Activated T-cell treated with anti-CD3 and anti-CD28 coated beads, Interleukin-2, amount 50 U/mL, for 24 hours (primary cell): Measurements from ENCODE around the gene FOXE3.

Experiments used
- DNase-seq: peaks from one replicate; pipeline ENCODE4 v3.0.0-alpha.2; 2020
- H3K27ac Mint-ChIP-seq: 2 replicates; pipeline ENCODE4 v1.8.0; 2020; ENCODE audit warnings: mild to moderate bottlenecking, mixed read lengths
- H3K27me3 Mint-ChIP-seq: 2 replicates; pipeline ENCODE4 v1.8.0; 2020; ENCODE audit warnings: mixed read lengths
- H3K36me3 Mint-ChIP-seq: 2 replicates; pipeline ENCODE4 v1.8.0; 2020; ENCODE audit warnings: low read depth, mixed read lengths
- H3K4me1 Mint-ChIP-seq: 2 replicates; pipeline ENCODE4 v1.8.0; 2020; ENCODE audit warnings: low read depth, mixed read lengths
- H3K4me3 Mint-ChIP-seq: 2 replicates; pipeline ENCODE4 v1.8.0; 2020; ENCODE audit warnings: mild to moderate bottlenecking, moderate library complexity, mixed read lengths
- H3K9me3 Mint-ChIP-seq: 2 replicates; pipeline ENCODE4 v1.8.0; 2020; ENCODE audit warnings: mixed read lengths

Gene FOXE3

GRCh38 chr1:47395433-47395832 lies 20.7 kb upstream of the FOXE3 start:
- Mint-ChIP-seq H3K9me3 (no peaks in the 10 kb centered on the region), H3K36me3 (no peaks in the 10 kb centered on the region), H3K27ac (no peak overlapping the region), H3K27me3 (peaks cover 23% of the 10 kb centered on the region), H3K4me3 (no peak overlapping the region), H3K4me1 (no peaks in the 10 kb centered on the region)
- no peak for DNase-seq

GRCh38 chr1:47396671-47397196 lies 19.4 kb upstream of the FOXE3 start:
- DNase-seq = no peak
- peaks cover 32% of the 10 kb centered on the region for H3K27me3 Mint-ChIP-seq
- no peak overlapping the region for H3K4me3 Mint-ChIP-seq
- no peaks in the 10 kb centered on the region for H3K36me3 Mint-ChIP-seq
- H3K27ac Mint-ChIP-seq = no peak overlapping the region
- H3K9me3 Mint-ChIP-seq = no peaks in the 10 kb centered on the region
- no peaks in the 10 kb centered on the region for H3K4me1 Mint-ChIP-seq

- H3K9me3 Mint-ChIP-seq = no peaks in the 10 kb centered on the region
- no peak overlapping the region for H3K4me3 Mint-ChIP-seq
- DNase-seq = no peak
- H3K27me3 Mint-ChIP-seq = peaks cover 37% of the 10 kb centered on the region
- no peaks in the 10 kb centered on the region for H3K4me1 Mint-ChIP-seq
- no peaks in the 10 kb centered on the region for H3K36me3 Mint-ChIP-seq
- no peak overlapping the region for H3K27ac Mint-ChIP-seq
These were observed 16.8 kb upstream of the FOXE3 start for GRCh38 chr1:47399138-47399845.

- no peaks in the 10 kb centered on the region for H3K4me1 Mint-ChIP-seq
- H3K9me3 Mint-ChIP-seq = no peaks in the 10 kb centered on the region
- H3K4me3 Mint-ChIP-seq = no peak overlapping the region
- no peak for DNase-seq
- no peaks in the 10 kb centered on the region for H3K36me3 Mint-ChIP-seq
- H3K27me3 Mint-ChIP-seq = peaks cover 37% of the 10 kb centered on the region
- H3K27ac Mint-ChIP-seq = no peak overlapping the region
These were observed 16.3 kb upstream of the FOXE3 start for GRCh38 chr1:47399846-47400155.

GRCh38 chr1:47401761-47402160 lies 14.3 kb upstream of the FOXE3 start:
- no peak overlapping the region for H3K27ac Mint-ChIP-seq
- no peaks in the 10 kb centered on the region for H3K9me3 Mint-ChIP-seq
- peaks cover 38% of the 10 kb centered on the region for H3K27me3 Mint-ChIP-seq
- H3K36me3 Mint-ChIP-seq = no peaks in the 10 kb centered on the region
- H3K4me1 Mint-ChIP-seq = no peaks in the 10 kb centered on the region
- no peak overlapping the region for H3K4me3 Mint-ChIP-seq
- no peak for DNase-seq

- Mint-ChIP-seq H3K9me3 (no peaks in the 10 kb centered on the region), H3K27me3 (peaks cover 33% of the 10 kb centered on the region), H3K4me3 (no peak overlapping the region), H3K36me3 (no peaks in the 10 kb centered on the region), H3K27ac (no peak overlapping the region), H3K4me1 (no peaks in the 10 kb centered on the region)
- no peak for DNase-seq
These were observed 13.5 kb upstream of the FOXE3 start for GRCh38 chr1:47402591-47402990.

GRCh38 chr1:47403321-47403910 lies 12.7 kb upstream of the FOXE3 start:
- no peaks in the 10 kb centered on the region for H3K4me1 Mint-ChIP-seq

GRCh38 chr1:47405697-47406096 lies 10.4 kb upstream of the FOXE3 start:
- Mint-ChIP-seq H3K9me3 (no peaks in the 10 kb centered on the region), H3K36me3 (no peaks in the 10 kb centered on the region), H3K4me1 (no peaks in the 10 kb centered on the region), H3K27ac (no peak overlapping the region), H3K27me3 (peaks cover 26% of the 10 kb centered on the region), H3K4me3 (no peak overlapping the region)
- no peak for DNase-seq

More at GRCh38 chr1:47403321-47403910, 12.7 kb upstream of the FOXE3 start:
- no peak overlapping the region for H3K27ac Mint-ChIP-seq
- no peak overlapping the region for H3K4me3 Mint-ChIP-seq
- no peak for DNase-seq
- no peaks in the 10 kb centered on the region for H3K9me3 Mint-ChIP-seq
- peaks cover 31% of the 10 kb centered on the region for H3K27me3 Mint-ChIP-seq
- no peaks in the 10 kb centered on the region for H3K36me3 Mint-ChIP-seq

- peaks cover 16% of the 10 kb centered on the region for H3K27me3 Mint-ChIP-seq
- H3K9me3 Mint-ChIP-seq = no peaks in the 10 kb centered on the region
- no peak overlapping the region for H3K27ac Mint-ChIP-seq
- DNase-seq = no peak
- no peaks in the 10 kb centered on the region for H3K36me3 Mint-ChIP-seq
- no peaks in the 10 kb centered on the region for H3K4me1 Mint-ChIP-seq
- H3K4me3 Mint-ChIP-seq = no peak overlapping the region
These were observed 9.1 kb upstream of the FOXE3 start for GRCh38 chr1:47406966-47407365.

GRCh38 chr1:47407481-47407880 lies 8.6 kb upstream of the FOXE3 start:
- Mint-ChIP-seq H3K27me3 (peaks cover 16% of the 10 kb centered on the region), H3K27ac (no peak overlapping the region), H3K36me3 (no peaks in the 10 kb centered on the region), H3K4me1 (no peaks in the 10 kb centered on the region), H3K4me3 (no peak overlapping the region), H3K9me3 (no peaks in the 10 kb centered on the region)
- DNase-seq = no peak

GRCh38 chr1:47409311-47410067 lies 6.6 kb upstream of the FOXE3 start:
- Mint-ChIP-seq H3K27ac (no peak overlapping the region), H3K4me1 (no peaks in the 10 kb centered on the region), H3K27me3 (peaks cover 22% of the 10 kb centered on the region)

GRCh38 chr1:47410068-47410455 lies 6.0 kb upstream of the FOXE3 start:
- Mint-ChIP-seq H3K36me3 (no peaks in the 10 kb centered on the region), H3K27ac (no peak overlapping the region), H3K27me3 (peaks cover 26% of the 10 kb centered on the region), H3K4me1 (no peaks in the 10 kb centered on the region), H3K9me3 (no peaks in the 10 kb centered on the region), H3K4me3 (no peak overlapping the region)
- DNase-seq = no peak

More at GRCh38 chr1:47409311-47410067, 6.6 kb upstream of the FOXE3 start:
- Mint-ChIP-seq H3K4me3 (no peak overlapping the region), H3K9me3 (no peaks in the 10 kb centered on the region), H3K36me3 (no peaks in the 10 kb centered on the region)
- DNase-seq = no peak

GRCh38 chr1:47411436-47411835 lies 4.6 kb upstream of the FOXE3 start:
- no peaks in the 10 kb centered on the region for H3K36me3 Mint-ChIP-seq
- H3K27ac Mint-ChIP-seq = no peak overlapping the region
- H3K4me1 Mint-ChIP-seq = peaks cover under 1% of the 10 kb centered on the region
- no peak overlapping the region for H3K4me3 Mint-ChIP-seq
- no peak for DNase-seq
- no peaks in the 10 kb centered on the region for H3K9me3 Mint-ChIP-seq
- peaks cover 31% of the 10 kb centered on the region for H3K27me3 Mint-ChIP-seq

GRCh38 chr1:47412437-47412836 lies 3.6 kb upstream of the FOXE3 start:
- H3K27me3 Mint-ChIP-seq = peaks cover 36% of the 10 kb centered on the region
- H3K4me3 Mint-ChIP-seq = no peak overlapping the region
- peaks cover 4% of the 10 kb centered on the region for H3K4me1 Mint-ChIP-seq
- no peak overlapping the region for H3K27ac Mint-ChIP-seq
- H3K9me3 Mint-ChIP-seq = no peaks in the 10 kb centered on the region
- H3K36me3 Mint-ChIP-seq = no peaks in the 10 kb centered on the region
- DNase-seq = no peak
